ENCODE data around the gene ZACN.

Gene ZACN

GRCh38 chr17:76065775-76066174 lies 13.2 kb upstream of the ZACN start:
- CTCF ChIA-PET, result interaction anchor here (0.6 to 1.3 kb wide), 6 partner anchors 15 to 234 kb away, joined by 3 to 6 read pairs (median 4); no protein-coding TSS in a partner anchor

DNA sequence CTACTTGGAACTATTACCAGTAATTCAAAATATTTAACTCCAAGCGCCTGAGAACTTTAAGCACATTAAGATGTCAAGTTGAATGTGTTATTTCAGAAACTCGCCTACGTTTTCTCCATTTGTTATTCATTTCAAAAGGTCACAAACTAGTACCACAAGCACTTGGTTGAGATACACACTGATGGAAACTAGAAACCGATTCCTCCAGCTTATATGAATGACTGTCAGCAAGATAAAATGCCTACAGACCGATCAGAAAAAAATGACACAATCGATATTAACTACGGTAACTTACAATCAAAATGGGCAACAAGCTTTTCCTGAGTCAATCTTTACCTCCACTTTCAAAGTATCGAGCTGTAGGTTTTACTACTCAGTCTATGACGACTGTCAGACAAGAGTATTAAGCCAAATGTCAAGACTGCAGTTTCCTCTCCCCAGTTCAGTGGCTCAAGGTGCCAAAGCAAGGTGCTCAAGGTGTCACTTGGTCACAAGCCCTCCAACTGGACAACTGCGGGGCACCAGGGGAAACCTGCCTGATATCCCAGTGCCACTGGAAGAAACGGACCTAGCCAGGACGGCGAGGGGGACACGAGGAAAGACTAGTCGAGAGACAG lies 7.3 kb upstream of the ZACN start:
- H3K4me3 ChIP-seq (ENCODE audit: low read depth, low read length), result peak overlapping the region; percentile 91
- DNase-seq (ENCODE audit: low read depth, low spot score), result no peak
- ChIA-PET POLR2A (interaction anchor here (1.0 kb wide), 1 partner anchor 36 kb away, joined by 3 read pairs; no protein-coding TSS in a partner anchor), CTCF (interaction anchor here (1.0 to 1.5 kb wide), 2 partner anchors 57 to 208 kb away, joined by 3 to 4 read pairs; no protein-coding TSS in a partner anchor)
- TF ChIP-seq, protein P1, sequence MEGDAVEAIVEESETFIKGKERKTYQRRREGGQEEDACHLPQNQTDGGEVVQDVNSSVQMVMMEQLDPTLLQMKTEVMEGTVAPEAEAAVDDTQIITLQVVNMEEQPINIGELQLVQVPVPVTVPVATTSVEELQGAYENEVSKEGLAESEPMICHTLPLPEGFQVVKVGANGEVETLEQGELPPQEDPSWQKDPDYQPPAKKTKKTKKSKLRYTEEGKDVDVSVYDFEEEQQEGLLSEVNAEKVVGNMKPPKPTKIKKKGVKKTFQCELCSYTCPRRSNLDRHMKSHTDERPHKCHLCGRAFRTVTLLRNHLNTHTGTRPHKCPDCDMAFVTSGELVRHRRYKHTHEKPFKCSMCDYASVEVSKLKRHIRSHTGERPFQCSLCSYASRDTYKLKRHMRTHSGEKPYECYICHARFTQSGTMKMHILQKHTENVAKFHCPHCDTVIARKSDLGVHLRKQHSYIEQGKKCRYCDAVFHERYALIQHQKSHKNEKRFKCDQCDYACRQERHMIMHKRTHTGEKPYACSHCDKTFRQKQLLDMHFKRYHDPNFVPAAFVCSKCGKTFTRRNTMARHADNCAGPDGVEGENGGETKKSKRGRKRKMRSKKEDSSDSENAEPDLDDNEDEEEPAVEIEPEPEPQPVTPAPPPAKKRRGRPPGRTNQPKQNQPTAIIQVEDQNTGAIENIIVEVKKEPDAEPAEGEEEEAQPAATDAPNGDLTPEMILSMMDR (IDR thresholded peaks at IDR 0.05; ENCODE audit: insufficient read depth, low read length, missing control alignments), result no peak

More at GRCh38 chr17:76065775-76066174, 13.2 kb upstream of the ZACN start:
- no peak overlapping the region for H3K4me3 ChIP-seq (ENCODE audit: low read depth, low read length)
- no peak for DNase-seq (ENCODE audit: low read depth, low spot score)
- POLR2A ChIA-PET, result interaction anchor here (0.6 to 0.8 kb wide), 2 partner anchors 10 to 44 kb away, joined by 3 read pairs; no protein-coding TSS in a partner anchor
- TF ChIP-seq, protein P1 (IDR thresholded peaks at IDR 0.05; ENCODE audit: insufficient read depth, low read length, missing control alignments), result no peak

DNA sequence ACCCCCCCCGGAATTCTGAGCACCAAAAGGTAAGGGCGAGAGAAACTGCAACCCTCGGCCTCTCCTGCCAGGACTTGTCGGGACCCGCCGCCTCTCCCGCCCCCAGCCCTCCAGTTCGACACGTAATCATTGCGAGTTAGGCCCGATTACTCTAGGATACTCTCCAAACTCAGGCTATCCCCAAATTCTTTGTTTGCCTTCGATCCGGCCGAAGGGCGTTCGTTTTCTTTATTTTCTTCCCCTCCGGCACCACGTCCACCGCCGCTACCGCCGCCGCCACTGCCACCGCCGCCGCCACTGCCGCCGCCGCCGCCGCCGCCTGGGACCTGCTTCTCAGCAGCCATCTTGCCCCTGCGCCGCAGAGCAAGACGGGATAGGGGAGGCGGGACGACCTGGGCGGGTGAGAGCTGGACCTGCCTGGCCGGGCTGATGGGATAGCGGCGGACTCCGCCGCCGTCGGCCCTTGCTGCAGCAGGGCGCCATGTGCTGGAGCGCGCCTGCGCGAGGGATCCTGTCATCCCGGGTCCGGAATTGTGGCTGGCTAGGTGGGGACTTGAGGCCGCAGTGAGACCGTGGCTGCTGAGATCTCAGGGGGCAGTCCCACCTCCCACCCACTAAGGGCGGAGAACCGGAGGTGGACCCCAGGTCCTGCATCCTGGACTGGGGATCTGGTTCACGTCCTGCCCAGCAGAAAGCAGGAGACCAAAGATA lies 6.7 kb upstream of the ZACN start, which contains the start of gene SRP68:
Gene SRP68 (minus strand): TSS at position 370 of the 711 bp plus-strand sequence. CDS start 26 bp downstream, at position 344.
- H3K4me3 ChIP-seq (ENCODE audit: low read depth, low read length), result peak within 1 kb of the TSS; percentile 91
- TF ChIP-seq, protein P1 (IDR thresholded peaks at IDR 0.05; ENCODE audit: insufficient read depth, low read length, missing control alignments), result no peak
- POLR2A ChIA-PET, result interaction anchor here (1.0 kb wide), 1 partner anchor 37 kb away, joined by 3 read pairs; no protein-coding TSS in a partner anchor
- CTCF ChIA-PET, result interaction anchor here (1.0 to 1.5 kb wide), 2 partner anchors 58 to 208 kb away, joined by 3 to 4 read pairs; no protein-coding TSS in a partner anchor
- peak; percentile 64 for DNase-seq (ENCODE audit: low read depth, low spot score)

- ChIA-PET POLR2A (no interaction called here), CTCF (interaction anchor here (1.0 kb wide), 1 partner anchor 61 kb away, joined by 4 read pairs; no protein-coding TSS in a partner anchor)
- H3K4me3 ChIP-seq (ENCODE audit: low read depth, low read length), result peak within 1 kb of the TSS; percentile 1; the same call in 1 of the 2 replicates
- TF ChIP-seq, protein P1 (IDR thresholded peaks at IDR 0.05; ENCODE audit: insufficient read depth, low read length, missing control alignments), result no peak
- no peak for DNase-seq (ENCODE audit: low read depth, low spot score)
Measured at GRCh38 chr17:76074390-76075363, 4.3 kb upstream of the ZACN start, which contains the start of gene GALR2. GALR2 (plus strand) TSS chr17:76074781; CDS start chr17:76074884, 103 bp downstream.

GRCh38 chr17:76075364-76076145 lies 3.4 kb upstream of the ZACN start:
- POLR2A ChIA-PET, result no interaction called here
- no peak overlapping the region for H3K4me3 ChIP-seq (ENCODE audit: low read depth, low read length)
- DNase-seq (ENCODE audit: low read depth, low spot score), result no peak
- CTCF ChIA-PET, result interaction anchor here (1.0 kb wide), 1 partner anchor 62 kb away, joined by 4 read pairs; no protein-coding TSS in a partner anchor
- TF ChIP-seq, protein P1 (IDR thresholded peaks at IDR 0.05; ENCODE audit: insufficient read depth, low read length, missing control alignments), result no peak
